Upper lobe of right lung (tissue), 1 donor: Measurements from ENCODE around the gene ANO1. TPM values are rescaled to one million over a fixed set of nuclear protein-coding genes. Genes with fewer than 3 reads are reported as not detected.

Experiments
- ATAC-seq: fragments of 200-7000 bp; cut with Tn5 transposase; one replicate; pipeline ENCODE4 v1.9.1; 2020; ENCODE audit warnings: mild to moderate bottlenecking, moderate library complexity
- DNase-seq: peaks from one replicate; pipeline ENCODE4 v3.0.0-alpha.2; 2020
- H3K27ac ChIP-seq: fragments of 200-600 bp; one replicate; pipeline ENCODE4 v1.8.0; 2022
- H3K27me3 ChIP-seq: fragments of 200-600 bp; one replicate; pipeline ENCODE4 v1.8.0; 2022; ENCODE audit warnings: mild to moderate bottlenecking
- H3K36me3 ChIP-seq: fragments of 200-600 bp; one replicate; pipeline ENCODE4 v1.8.0; 2022
- H3K4me1 ChIP-seq: fragments of 200-600 bp; one replicate; pipeline ENCODE4 v1.8.0; 2022
- H3K4me3 ChIP-seq: fragments of 200-600 bp; one replicate; pipeline ENCODE4 v1.8.0; 2022; ENCODE audit warnings: mild to moderate bottlenecking
- H3K9me3 ChIP-seq: fragments of 200-600 bp; one replicate; pipeline ENCODE4 v1.8.0; 2022
- intact Hi-C: fragments of 100-400 bp; cut with DNase I; formaldehyde crosslinking; loops from one replicate; pipeline ENCODE4 v1.11.0; 2022
- total RNA-seq: library from RNA; stranded (reverse); fragmentation: NEBNext Ultra II Directional; extraction: Animal tissue kit (Norgen Biotek cat#: 25700); gene quantifications from one replicate; pipeline ENCODE4 v1.2.1, GENCODE V29; 2021
- TF ChIP-seq, protein P1 (sequence below): fragments of 200-600 bp; IDR thresholded peaks from one replicate; pipeline ENCODE4 v1.8.0; 2022; ENCODE audit warnings: antibody characterized with exemption
- donor health status: DM: no; HTN: yes; CAD: no; lungs with severe emphysema.

The ANO1 gene
- total RNA-seq, 1 donor from 2014 or later, result 16.8 TPM

DNA sequence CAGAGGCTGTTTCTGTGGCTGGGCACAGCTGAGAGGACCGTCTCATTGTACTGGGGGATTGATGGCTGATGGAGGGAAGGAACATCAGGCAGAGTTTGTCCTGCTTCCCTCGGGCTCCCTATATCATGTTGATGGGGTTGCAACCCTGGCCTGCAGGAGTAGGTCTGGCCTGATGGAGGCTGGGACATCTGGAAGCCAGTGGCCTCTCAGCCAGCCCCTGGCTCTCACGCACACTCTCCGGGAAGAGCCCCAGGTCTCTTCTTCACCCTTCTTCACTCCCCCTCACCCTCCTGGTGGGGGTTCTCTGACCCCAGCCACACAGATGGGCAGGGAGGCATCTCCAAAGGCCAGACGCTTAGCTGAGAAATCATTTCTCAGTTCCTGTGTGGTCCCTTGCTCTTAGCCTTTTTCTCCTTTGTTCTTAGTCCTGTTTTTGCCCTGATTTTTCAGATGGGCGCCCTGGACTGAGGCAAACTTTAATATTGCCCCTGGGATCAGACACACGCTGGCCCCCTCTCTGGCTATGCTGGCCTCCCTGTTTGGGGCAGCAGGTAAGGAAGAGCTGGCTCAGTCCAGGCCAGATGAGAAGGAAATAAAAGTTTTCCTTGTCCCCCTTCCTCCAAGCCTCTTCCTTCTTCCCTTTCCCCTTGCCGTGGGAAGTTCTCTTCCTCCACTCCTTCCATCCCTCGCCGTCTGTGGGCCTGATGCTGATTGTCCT lies 13.9 kb upstream of the ANO1 start:
- TF ChIP-seq, protein P1, sequence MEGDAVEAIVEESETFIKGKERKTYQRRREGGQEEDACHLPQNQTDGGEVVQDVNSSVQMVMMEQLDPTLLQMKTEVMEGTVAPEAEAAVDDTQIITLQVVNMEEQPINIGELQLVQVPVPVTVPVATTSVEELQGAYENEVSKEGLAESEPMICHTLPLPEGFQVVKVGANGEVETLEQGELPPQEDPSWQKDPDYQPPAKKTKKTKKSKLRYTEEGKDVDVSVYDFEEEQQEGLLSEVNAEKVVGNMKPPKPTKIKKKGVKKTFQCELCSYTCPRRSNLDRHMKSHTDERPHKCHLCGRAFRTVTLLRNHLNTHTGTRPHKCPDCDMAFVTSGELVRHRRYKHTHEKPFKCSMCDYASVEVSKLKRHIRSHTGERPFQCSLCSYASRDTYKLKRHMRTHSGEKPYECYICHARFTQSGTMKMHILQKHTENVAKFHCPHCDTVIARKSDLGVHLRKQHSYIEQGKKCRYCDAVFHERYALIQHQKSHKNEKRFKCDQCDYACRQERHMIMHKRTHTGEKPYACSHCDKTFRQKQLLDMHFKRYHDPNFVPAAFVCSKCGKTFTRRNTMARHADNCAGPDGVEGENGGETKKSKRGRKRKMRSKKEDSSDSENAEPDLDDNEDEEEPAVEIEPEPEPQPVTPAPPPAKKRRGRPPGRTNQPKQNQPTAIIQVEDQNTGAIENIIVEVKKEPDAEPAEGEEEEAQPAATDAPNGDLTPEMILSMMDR, result no peak
- DNase-seq (no peak), ATAC-seq (no peak)
- H3K27me3 ChIP-seq, result peaks cover 18% of the 10 kb centered on the region
- no peaks in the 10 kb centered on the region for H3K9me3 ChIP-seq
- H3K27ac ChIP-seq, result no peak overlapping the region
- peaks cover 3% of the 10 kb centered on the region for H3K4me1 ChIP-seq
- no peak overlapping the region for H3K4me3 ChIP-seq
- intact Hi-C loops, result no loop called here
- no peaks in the 10 kb centered on the region for H3K36me3 ChIP-seq

DNA sequence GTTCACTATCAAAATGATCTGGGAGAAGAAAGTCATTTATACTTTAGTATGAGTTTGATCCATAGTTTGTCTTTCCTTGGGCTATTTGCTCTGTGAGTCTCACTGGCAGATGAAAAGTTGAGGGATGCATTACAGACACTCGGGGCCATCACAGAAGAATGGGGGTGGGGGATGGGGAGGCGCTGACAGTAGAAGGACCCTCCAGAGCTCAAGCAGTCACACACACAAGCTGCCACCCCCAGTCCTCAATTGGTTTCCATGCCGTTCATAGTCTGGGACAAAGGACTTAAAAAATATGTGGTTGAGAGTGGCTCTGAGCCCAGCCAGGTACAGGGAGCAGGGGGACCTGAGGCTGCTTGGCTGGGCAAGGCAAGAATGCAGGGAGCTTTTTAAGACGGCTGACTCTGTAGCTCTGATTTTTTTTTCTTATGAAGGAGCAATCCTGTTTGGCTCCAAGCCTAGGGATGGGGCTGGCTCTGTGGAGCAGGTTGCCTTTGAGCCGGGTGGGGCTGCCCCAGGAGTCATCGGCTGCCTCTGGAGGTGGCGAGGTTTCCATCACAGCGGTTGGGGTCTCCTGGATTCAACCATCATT lies 13.3 kb upstream of the ANO1 start:
- no peak for DNase-seq
- peaks cover 3% of the 10 kb centered on the region for H3K4me1 ChIP-seq
- no peak overlapping the region for H3K4me3 ChIP-seq
- TF ChIP-seq, protein P1, result no peak
- H3K36me3 ChIP-seq, result no peaks in the 10 kb centered on the region
- H3K9me3 ChIP-seq, result no peaks in the 10 kb centered on the region
- intact Hi-C loops, result no loop called here
- ATAC-seq, result no peak
- H3K27me3 ChIP-seq, result peaks cover 24% of the 10 kb centered on the region
- H3K27ac ChIP-seq, result no peak overlapping the region

DNA sequence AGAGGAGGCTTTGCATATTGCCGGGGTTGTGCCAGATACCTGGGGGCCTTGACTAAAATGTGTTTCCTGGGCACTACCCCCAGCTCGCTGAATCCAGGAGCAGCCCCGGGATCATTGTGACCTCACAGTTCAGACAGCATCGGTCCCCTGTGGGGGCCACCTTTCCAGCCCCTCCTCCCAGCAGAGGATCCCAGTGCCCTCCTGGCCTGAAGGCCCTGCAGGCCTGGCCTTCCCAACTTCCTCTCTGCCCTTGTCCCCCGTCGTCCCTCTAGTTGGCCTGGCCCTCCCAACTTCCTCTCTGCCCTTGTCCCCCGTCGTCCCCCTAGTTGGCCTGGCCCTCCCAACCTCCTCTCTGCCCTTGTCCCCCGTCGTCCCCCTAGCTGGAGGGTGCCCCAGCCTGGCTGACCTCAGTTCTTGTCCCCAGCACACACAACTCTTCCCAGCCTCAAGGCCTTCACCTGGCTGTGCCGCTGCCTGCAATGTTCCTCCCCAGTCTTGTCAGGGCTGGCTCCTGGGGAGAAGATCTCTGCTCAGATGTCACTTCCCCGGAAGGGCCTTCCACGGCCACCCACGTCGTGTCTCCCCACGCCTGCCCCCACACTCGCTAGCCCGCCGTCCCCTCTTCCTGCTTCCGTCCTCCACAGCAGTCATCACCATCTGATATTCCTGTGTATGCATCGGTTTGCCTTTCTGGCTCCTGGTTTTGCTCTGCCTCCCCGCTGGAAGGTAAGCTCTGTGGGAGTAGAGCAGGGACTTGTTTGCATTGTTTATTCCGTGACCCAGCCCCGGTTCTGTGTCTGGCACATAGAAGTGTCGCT lies 12.6 kb upstream of the ANO1 start:
- DNase-seq (no peak), ATAC-seq (no peak)
- no peaks in the 10 kb centered on the region for H3K36me3 ChIP-seq
- H3K4me3 ChIP-seq, result no peak overlapping the region
- H3K4me1 ChIP-seq, result peaks cover 3% of the 10 kb centered on the region
- intact Hi-C loops, result no loop called here
- TF ChIP-seq, protein P1, result no peak
- no peak overlapping the region for H3K27ac ChIP-seq
- no peaks in the 10 kb centered on the region for H3K9me3 ChIP-seq
- H3K27me3 ChIP-seq, result peaks cover 31% of the 10 kb centered on the region

DNA sequence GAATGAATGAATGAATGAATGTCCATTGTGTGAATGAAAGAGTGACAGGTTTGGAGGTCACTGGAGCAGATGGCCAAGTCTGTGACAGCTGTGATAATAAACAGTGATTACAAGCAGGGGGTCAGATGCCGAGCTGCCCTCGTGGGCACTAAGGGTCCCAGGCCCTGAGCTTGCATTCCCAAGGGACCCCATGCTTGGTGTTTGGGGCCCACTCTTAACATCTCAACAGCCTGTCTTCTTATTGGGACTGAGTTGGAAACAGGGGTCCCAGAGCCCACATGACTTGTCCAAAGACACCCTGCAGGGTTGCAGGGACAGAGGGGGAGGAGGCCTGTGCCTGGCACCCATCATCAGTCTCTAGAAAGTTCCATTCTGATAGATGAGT lies 12.0 kb upstream of the ANO1 start:
- TF ChIP-seq, protein P1, result no peak
- Histone ChIP-seq H3K4me1 (peaks cover 3% of the 10 kb centered on the region), H3K9me3 (no peaks in the 10 kb centered on the region), H3K4me3 (no peak overlapping the region), H3K27me3 (peaks cover 37% of the 10 kb centered on the region), H3K36me3 (no peaks in the 10 kb centered on the region), H3K27ac (no peak overlapping the region)
- intact Hi-C loops, result no loop called here
- DNase-seq, result no peak
- ATAC-seq, result no peak

DNA sequence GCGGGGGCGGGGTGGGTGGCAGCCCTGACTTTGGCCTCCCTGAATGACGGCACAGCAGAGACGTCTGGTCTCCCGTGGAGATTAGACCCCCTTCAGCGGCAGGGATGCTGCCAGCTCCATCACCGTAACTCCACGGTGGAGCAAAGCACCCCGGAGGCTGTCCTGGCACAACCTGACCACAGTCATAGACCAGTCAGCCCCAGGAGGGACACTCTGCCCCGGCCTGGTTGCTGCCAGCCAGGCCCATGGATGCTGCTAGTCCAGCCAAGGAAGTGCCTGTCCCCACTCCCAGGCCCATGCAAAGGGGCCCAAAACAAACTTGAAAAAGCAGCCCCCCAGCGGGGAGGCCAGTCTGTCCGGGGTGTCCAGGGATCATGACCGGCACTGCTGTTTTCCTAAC lies 11.5 kb upstream of the ANO1 start:
- Histone ChIP-seq H3K27ac (no peak overlapping the region), H3K9me3 (no peaks in the 10 kb centered on the region), H3K36me3 (no peaks in the 10 kb centered on the region), H3K4me1 (peaks cover 3% of the 10 kb centered on the region), H3K4me3 (no peak overlapping the region), H3K27me3 (peaks cover 40% of the 10 kb centered on the region)
- TF ChIP-seq, protein P1, result no peak
- no peak for DNase-seq
- no peak for ATAC-seq
- intact Hi-C loops, result no loop called here
